22Rv1 (cell line): ENCODE results near the gene STX11.

Experiments used
- H3K27ac ChIP-seq: fragments of 450-650 bp; 2 replicates; pipeline ENCODE4 v1.5.1; 2017
- CTCF ChIP-seq: fragments of 450-650 bp; IDR thresholded peaks from 2 replicates; pipeline ENCODE4 v1.5.1; 2017; ENCODE audit warnings: mild to moderate bottlenecking
- ZFX ChIP-seq: fragments of 450-650 bp; IDR thresholded peaks from 2 replicates; pipeline ENCODE4 v1.6.1; 2017; ENCODE audit warnings: antibody characterized with exemption, borderline replicate concordance

The STX11 gene

GRCh38 chr6:144159223-144159622 lies 8.9 kb downstream of the STX11 start:
- no peak overlapping the region for H3K27ac ChIP-seq
- TF ChIP-seq CTCF, result no peak
- no peak for TF ChIP-seq ZFX

GRCh38 chr6:144159742-144160141 lies 9.4 kb downstream of the STX11 start:
- TF ChIP-seq ZFX (no peak), CTCF (no peak)
- H3K27ac ChIP-seq, result no peak overlapping the region

GRCh38 chr6:144160431-144161005 lies 10.2 kb downstream of the STX11 start:
- no peak overlapping the region for H3K27ac ChIP-seq
- TF ChIP-seq CTCF (no peak), ZFX (no peak)

- no peak overlapping the region for H3K27ac ChIP-seq
- TF ChIP-seq ZFX (no peak), CTCF (no peak)
Measured at GRCh38 chr6:144161975-144162374, 11.7 kb downstream of the STX11 start.

- TF ChIP-seq ZFX (no peak), CTCF (no peak)
- no peak overlapping the region for H3K27ac ChIP-seq
Measured at GRCh38 chr6:144162977-144163376, 12.7 kb downstream of the STX11 start.

GRCh38 chr6:144165784-144166183 lies 15.5 kb downstream of the STX11 start:
- TF ChIP-seq ZFX (no peak), CTCF (no peak)
- H3K27ac ChIP-seq, result no peak overlapping the region

GRCh38 chr6:144170044-144170443 lies 19.7 kb downstream of the STX11 start:
- H3K27ac ChIP-seq, result no peak overlapping the region
- TF ChIP-seq CTCF (no peak), ZFX (no peak)
